ACHN (cell line): Measurements from ENCODE around the gene NCOA7.
"Not testable (repeated sequence)": the region's sequence is repeated elsewhere in the genome, so short reads cannot be mapped to it uniquely, and the experiment has no call there.

Experiments used
- DNase-seq: peaks from one replicate; pipeline ENCODE4 v3.0.0-alpha.2; 2015
- in situ Hi-C: cut with HindIII; loops from 2 replicates; pipeline ENCODE4 v1.10.0; 2017; ENCODE audit warnings: low sequenced_read_pairs, low pct_ligation_motif_present, low pct_unique_long_range_greater_than_20kb

The NCOA7 gene

GRCh38 chr6:125751334-125751916, 39.3 kb upstream of the NCOA7 start:
- in situ Hi-C loops = no loop called here
- DNase-seq = no peak

GRCh38 chr6:125752773-125753172, 38.0 kb upstream of the NCOA7 start:
- in situ Hi-C loops = no loop called here
- DNase-seq = no peak

- in situ Hi-C loops = no loop called here
- peak; percentile 25 for DNase-seq
These were observed 37.4 kb upstream of the NCOA7 start for GRCh38 chr6:125753218-125753936.

GRCh38 chr6:125753937-125754259, 36.9 kb upstream of the NCOA7 start:
- in situ Hi-C loops = no loop called here
- no peak for DNase-seq

- in situ Hi-C loops = no loop called here
- no peak for DNase-seq
These were observed 36.2 kb upstream of the NCOA7 start for GRCh38 chr6:125754566-125754965.

GRCh38 chr6:125759184-125759902, 31.4 kb upstream of the NCOA7 start:
- in situ Hi-C loops = no loop called here
- no peak for DNase-seq

GRCh38 chr6:125759959-125760457, 30.8 kb upstream of the NCOA7 start:
- in situ Hi-C loops = no loop called here
- DNase-seq = no peak

GRCh38 chr6:125764121-125764671, 26.6 kb upstream of the NCOA7 start:
- in situ Hi-C loops = no loop called here
- no peak for DNase-seq

GRCh38 chr6:125765944-125766343, 24.8 kb upstream of the NCOA7 start:
- no peak for DNase-seq
- in situ Hi-C loops = no loop called here

GRCh38 chr6:125766641-125767040, 24.1 kb upstream of the NCOA7 start:
- in situ Hi-C loops = no loop called here

GRCh38 chr6:125769147-125769783, 21.5 kb upstream of the NCOA7 start:
- in situ Hi-C loops = no loop called here

More at GRCh38 chr6:125766641-125767040, 24.1 kb upstream of the NCOA7 start:
- no peak for DNase-seq

GRCh38 chr6:125773387-125774341, 17.1 kb upstream of the NCOA7 start:
- in situ Hi-C loops = no loop called here
- DNase-seq = no peak

More at GRCh38 chr6:125769147-125769783, 21.5 kb upstream of the NCOA7 start:
- DNase-seq = no peak

- in situ Hi-C loops, DNase-seq: not testable (repeated sequence)
These were observed 14.5 kb upstream of the NCOA7 start for GRCh38 chr6:125776107-125776826.

GRCh38 chr6:125779924-125780539, 10.7 kb upstream of the NCOA7 start:
- in situ Hi-C loops = no loop called here
- peak; percentile 92 for DNase-seq

GRCh38 chr6:125780540-125781313, 10.0 kb upstream of the NCOA7 start:
- in situ Hi-C loops = no loop called here

GRCh38 chr6:125781314-125781868, 9.4 kb upstream of the NCOA7 start:
- in situ Hi-C loops = no loop called here
- DNase-seq = peak; percentile 47

More at GRCh38 chr6:125780540-125781313, 10.0 kb upstream of the NCOA7 start:
- DNase-seq = peak; percentile 68
